Measurements from ENCODE around the gene DYNC1H1.
"Not testable (repeated sequence)": the region's sequence is repeated elsewhere in the genome, so short reads cannot be mapped to it uniquely, and the experiment has no call there.

The DYNC1H1 gene

GRCh38 chr14:101966742-101967141 lies 2.4 kb downstream of the DYNC1H1 start:
- no peak for ATAC-seq
- H3K27ac Mint-ChIP-seq, result no peak overlapping the region
- H3K9me3 Mint-ChIP-seq, result no peaks in the 10 kb centered on the region
- no peaks in the 10 kb centered on the region for H3K27me3 Mint-ChIP-seq
- peaks cover 10% of the 10 kb centered on the region for H3K36me3 Mint-ChIP-seq
- H3K4me3 Mint-ChIP-seq, result no peak overlapping the region
- H3K4me1 Mint-ChIP-seq, result peaks cover 36% of the 10 kb centered on the region

DNA sequence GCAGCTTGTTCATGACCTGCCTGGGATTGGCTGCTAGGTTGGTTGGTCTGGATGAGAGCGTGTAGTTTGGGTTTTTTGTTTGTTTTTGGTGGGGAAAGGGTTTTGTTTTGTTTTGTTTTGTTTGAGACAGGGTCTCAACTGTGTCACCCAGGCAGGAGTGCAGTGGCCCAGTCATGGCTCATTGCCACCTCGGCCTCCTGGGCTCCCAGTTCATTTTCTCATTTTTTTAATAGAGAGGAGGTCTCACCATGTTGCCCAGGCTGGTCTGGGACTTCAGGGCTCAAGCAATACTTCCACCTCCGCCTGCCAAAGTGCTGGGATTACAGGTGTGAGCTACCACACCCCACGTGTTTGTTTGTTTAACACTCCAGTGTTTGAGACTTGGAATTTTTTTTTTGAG lies 3.8 kb downstream of the DYNC1H1 start:
- no peak overlapping the region for H3K27ac Mint-ChIP-seq
- no peaks in the 10 kb centered on the region for H3K27me3 Mint-ChIP-seq
- no peaks in the 10 kb centered on the region for H3K9me3 Mint-ChIP-seq
- no peak overlapping the region for H3K4me3 Mint-ChIP-seq
- peaks cover 40% of the 10 kb centered on the region for H3K4me1 Mint-ChIP-seq
- peaks cover 10% of the 10 kb centered on the region for H3K36me3 Mint-ChIP-seq
- no peak for ATAC-seq

DNA sequence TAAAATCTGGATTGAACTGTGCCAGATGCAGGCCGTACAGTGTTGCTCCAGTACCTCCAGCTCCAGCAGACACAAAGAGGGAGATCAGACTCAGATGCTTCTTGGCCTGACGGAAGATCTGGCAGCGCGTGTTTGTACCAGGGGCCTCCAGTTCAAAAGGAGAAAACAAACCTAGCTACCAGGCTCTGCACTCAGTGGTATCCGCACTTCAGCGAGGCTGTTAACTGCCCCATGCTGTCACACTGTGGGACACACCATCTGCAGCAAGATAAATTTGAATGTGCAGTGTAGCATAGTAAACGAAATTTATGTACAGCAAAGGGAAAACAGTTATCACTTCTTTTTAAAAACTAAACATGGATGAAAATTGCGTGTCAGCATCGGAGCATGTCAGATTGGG lies 5.1 kb downstream of the DYNC1H1 start:
- no peak for ATAC-seq
- H3K27me3 Mint-ChIP-seq, result no peaks in the 10 kb centered on the region
- no peaks in the 10 kb centered on the region for H3K9me3 Mint-ChIP-seq
- peaks cover 10% of the 10 kb centered on the region for H3K36me3 Mint-ChIP-seq
- no peak overlapping the region for H3K4me3 Mint-ChIP-seq
- peak overlapping the region; percentile 66 for H3K27ac Mint-ChIP-seq
- H3K4me1 Mint-ChIP-seq, result peaks cover 34% of the 10 kb centered on the region

GRCh38 chr14:101970830-101971400 lies 6.5 kb downstream of the DYNC1H1 start:
- Mint-ChIP-seq H3K36me3 (peaks cover 16% of the 10 kb centered on the region), H3K9me3 (no peaks in the 10 kb centered on the region), H3K27ac (no peak overlapping the region), H3K27me3 (no peaks in the 10 kb centered on the region), H3K4me3 (no peak overlapping the region), H3K4me1 (peaks cover 43% of the 10 kb centered on the region)
- no peak for ATAC-seq

DNA sequence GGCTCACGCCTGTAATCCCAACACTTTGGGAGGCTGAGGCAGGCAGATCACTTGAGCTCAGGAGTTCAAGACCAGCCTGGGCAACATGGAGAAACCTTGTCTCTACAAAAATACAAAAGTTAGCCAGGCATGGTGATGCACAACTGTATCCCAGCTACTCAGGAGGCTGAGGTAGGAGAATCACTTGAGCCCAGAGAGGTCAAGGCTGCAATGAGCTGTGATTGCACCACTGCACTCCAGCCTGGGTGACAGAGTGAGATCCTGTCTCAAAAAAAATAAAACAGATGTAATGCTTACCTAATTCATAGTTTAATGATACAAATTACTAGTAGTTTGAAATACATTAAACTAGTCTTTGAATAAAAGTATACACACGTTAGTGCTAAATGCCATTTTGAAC lies 7.1 kb downstream of the DYNC1H1 start:
- H3K36me3 Mint-ChIP-seq, result peaks cover 16% of the 10 kb centered on the region
- H3K4me3 Mint-ChIP-seq, H3K27me3 Mint-ChIP-seq, H3K27ac Mint-ChIP-seq, H3K9me3 Mint-ChIP-seq, ATAC-seq: not testable (repeated sequence)
- H3K4me1 Mint-ChIP-seq, result peaks cover 43% of the 10 kb centered on the region

- H3K9me3 Mint-ChIP-seq, result no peaks in the 10 kb centered on the region
- H3K4me1 Mint-ChIP-seq, result peaks cover 43% of the 10 kb centered on the region
- no peak overlapping the region for H3K4me3 Mint-ChIP-seq
- no peak for ATAC-seq
- H3K27ac Mint-ChIP-seq, result no peak overlapping the region
- H3K27me3 Mint-ChIP-seq, result no peaks in the 10 kb centered on the region
- peaks cover 16% of the 10 kb centered on the region for H3K36me3 Mint-ChIP-seq
Observed at GRCh38 chr14:101972126-101972866, 7.9 kb downstream of the DYNC1H1 start.

- H3K9me3 Mint-ChIP-seq, result no peaks in the 10 kb centered on the region
- no peak for ATAC-seq
- H3K4me1 Mint-ChIP-seq, result peaks cover 37% of the 10 kb centered on the region
- H3K4me3 Mint-ChIP-seq, result no peak overlapping the region
- H3K27me3 Mint-ChIP-seq, result no peaks in the 10 kb centered on the region
- H3K36me3 Mint-ChIP-seq, result peaks cover 16% of the 10 kb centered on the region
- no peak overlapping the region for H3K27ac Mint-ChIP-seq
Observed at GRCh38 chr14:101973356-101973755, 9.0 kb downstream of the DYNC1H1 start.

DNA sequence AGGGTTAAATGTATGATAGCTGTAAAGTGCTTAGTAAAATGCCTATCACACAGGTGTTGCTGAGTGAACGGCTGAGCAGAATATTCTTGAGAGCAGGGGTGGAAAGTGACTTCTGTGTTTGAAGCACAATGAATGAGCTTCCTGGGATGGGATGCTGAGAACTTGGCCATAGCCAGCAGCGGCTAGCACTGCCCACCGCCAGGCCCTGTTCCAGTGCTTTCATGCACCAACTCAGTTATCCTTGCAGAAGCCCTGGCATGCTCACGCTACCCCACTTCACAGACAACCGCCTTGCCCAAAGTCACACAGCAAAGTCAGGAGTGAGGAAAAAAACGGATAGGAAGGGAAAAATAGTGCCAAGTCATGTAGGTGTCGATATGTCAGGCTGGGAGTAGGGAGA lies 10.9 kb downstream of the DYNC1H1 start:
- no peaks in the 10 kb centered on the region for H3K9me3 Mint-ChIP-seq
- no peak overlapping the region for H3K27ac Mint-ChIP-seq
- peaks cover 31% of the 10 kb centered on the region for H3K4me1 Mint-ChIP-seq
- H3K27me3 Mint-ChIP-seq, result no peaks in the 10 kb centered on the region
- no peak overlapping the region for H3K4me3 Mint-ChIP-seq
- ATAC-seq, result no peak
- H3K36me3 Mint-ChIP-seq, result peaks cover 29% of the 10 kb centered on the region

GRCh38 chr14:101977311-101978071 lies 13.1 kb downstream of the DYNC1H1 start:
- H3K4me3 Mint-ChIP-seq, result no peak overlapping the region
- ATAC-seq, result no peak
- H3K9me3 Mint-ChIP-seq, result no peaks in the 10 kb centered on the region
- no peak overlapping the region for H3K27ac Mint-ChIP-seq
- H3K27me3 Mint-ChIP-seq, result no peaks in the 10 kb centered on the region
- H3K4me1 Mint-ChIP-seq, result peaks cover 27% of the 10 kb centered on the region
- H3K36me3 Mint-ChIP-seq, result peaks cover 31% of the 10 kb centered on the region

DNA sequence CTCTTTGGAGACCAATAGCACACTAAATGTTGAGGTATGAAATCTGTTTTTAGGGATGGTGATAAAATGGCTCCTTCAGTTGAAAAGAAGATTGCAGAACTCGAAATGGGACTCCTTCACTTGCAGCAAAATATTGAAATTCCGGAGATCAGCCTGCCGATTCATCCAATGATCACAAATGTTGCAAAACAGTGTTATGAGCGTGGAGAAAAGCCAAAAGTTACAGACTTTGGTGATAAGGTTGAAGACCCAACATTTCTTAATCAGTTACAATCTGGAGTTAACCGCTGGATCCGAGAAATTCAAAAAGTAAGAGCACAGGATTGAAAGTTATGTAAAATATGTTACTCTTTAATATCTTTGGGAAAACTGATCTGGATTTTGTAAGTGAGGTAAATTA lies 15.3 kb downstream of the DYNC1H1 start:
- no peak overlapping the region for H3K4me3 Mint-ChIP-seq
- H3K27ac Mint-ChIP-seq, result peak overlapping the region; percentile 77
- H3K36me3 Mint-ChIP-seq, result peaks cover 47% of the 10 kb centered on the region
- no peaks in the 10 kb centered on the region for H3K9me3 Mint-ChIP-seq
- ATAC-seq, result no peak
- H3K4me1 Mint-ChIP-seq, result peaks cover 26% of the 10 kb centered on the region
- no peaks in the 10 kb centered on the region for H3K27me3 Mint-ChIP-seq

- Mint-ChIP-seq H3K27ac (peak overlapping the region; percentile 77), H3K4me1 (peaks cover 20% of the 10 kb centered on the region), H3K4me3 (no peak overlapping the region), H3K27me3 (no peaks in the 10 kb centered on the region), H3K36me3 (peaks cover 48% of the 10 kb centered on the region), H3K9me3 (no peaks in the 10 kb centered on the region)
- no peak for ATAC-seq
Observed at GRCh38 chr14:101980251-101980650, 15.9 kb downstream of the DYNC1H1 start.

GRCh38 chr14:101980700-101981099 lies 16.3 kb downstream of the DYNC1H1 start:
- H3K27me3 Mint-ChIP-seq, result no peaks in the 10 kb centered on the region
- peak overlapping the region; percentile 3 for H3K4me3 Mint-ChIP-seq
- H3K27ac Mint-ChIP-seq, result peak overlapping the region; percentile 77
- ATAC-seq, result peak; percentile 99
- peaks cover 49% of the 10 kb centered on the region for H3K36me3 Mint-ChIP-seq
- peaks cover 18% of the 10 kb centered on the region for H3K4me1 Mint-ChIP-seq
- no peaks in the 10 kb centered on the region for H3K9me3 Mint-ChIP-seq

GRCh38 chr14:101982621-101983020 lies 18.2 kb downstream of the DYNC1H1 start:
- H3K4me3 Mint-ChIP-seq, result no peak overlapping the region
- H3K27ac Mint-ChIP-seq, result no peak overlapping the region
- no peaks in the 10 kb centered on the region for H3K9me3 Mint-ChIP-seq
- H3K4me1 Mint-ChIP-seq, result peaks cover 18% of the 10 kb centered on the region
- no peak for ATAC-seq
- H3K36me3 Mint-ChIP-seq, result peaks cover 55% of the 10 kb centered on the region
- H3K27me3 Mint-ChIP-seq, result no peaks in the 10 kb centered on the region

GRCh38 chr14:101984831-101985230 lies 20.5 kb downstream of the DYNC1H1 start:
- H3K27me3 Mint-ChIP-seq, result not testable (repeated sequence)

GRCh38 chr14:101985957-101986356 lies 21.6 kb downstream of the DYNC1H1 start:
- Mint-ChIP-seq H3K36me3 (peaks cover 58% of the 10 kb centered on the region), H3K27ac (no peak overlapping the region), H3K4me1 (peaks cover 8% of the 10 kb centered on the region), H3K27me3 (no peaks in the 10 kb centered on the region), H3K9me3 (no peaks in the 10 kb centered on the region), H3K4me3 (no peak overlapping the region)
- ATAC-seq, result no peak

More at GRCh38 chr14:101984831-101985230, 20.5 kb downstream of the DYNC1H1 start:
- H3K27ac Mint-ChIP-seq, H3K4me3 Mint-ChIP-seq, H3K9me3 Mint-ChIP-seq, ATAC-seq: not testable (repeated sequence)
- H3K4me1 Mint-ChIP-seq, result peaks cover 13% of the 10 kb centered on the region
- peaks cover 61% of the 10 kb centered on the region for H3K36me3 Mint-ChIP-seq

All from stimulated activated memory B cell treated with anti-CD40 and anti-IgM and Interleukin-4, amounts not matched to agents 10 μg/mL and 1 μg/mL and 100 μg/mL, for 72 hours (primary cell).